ENCODE measurements around the gene OS9.
"Not testable (repeated sequence)": the region's sequence is repeated elsewhere in the genome, so short reads cannot be mapped to it uniquely, and the experiment has no call there.

DNA sequence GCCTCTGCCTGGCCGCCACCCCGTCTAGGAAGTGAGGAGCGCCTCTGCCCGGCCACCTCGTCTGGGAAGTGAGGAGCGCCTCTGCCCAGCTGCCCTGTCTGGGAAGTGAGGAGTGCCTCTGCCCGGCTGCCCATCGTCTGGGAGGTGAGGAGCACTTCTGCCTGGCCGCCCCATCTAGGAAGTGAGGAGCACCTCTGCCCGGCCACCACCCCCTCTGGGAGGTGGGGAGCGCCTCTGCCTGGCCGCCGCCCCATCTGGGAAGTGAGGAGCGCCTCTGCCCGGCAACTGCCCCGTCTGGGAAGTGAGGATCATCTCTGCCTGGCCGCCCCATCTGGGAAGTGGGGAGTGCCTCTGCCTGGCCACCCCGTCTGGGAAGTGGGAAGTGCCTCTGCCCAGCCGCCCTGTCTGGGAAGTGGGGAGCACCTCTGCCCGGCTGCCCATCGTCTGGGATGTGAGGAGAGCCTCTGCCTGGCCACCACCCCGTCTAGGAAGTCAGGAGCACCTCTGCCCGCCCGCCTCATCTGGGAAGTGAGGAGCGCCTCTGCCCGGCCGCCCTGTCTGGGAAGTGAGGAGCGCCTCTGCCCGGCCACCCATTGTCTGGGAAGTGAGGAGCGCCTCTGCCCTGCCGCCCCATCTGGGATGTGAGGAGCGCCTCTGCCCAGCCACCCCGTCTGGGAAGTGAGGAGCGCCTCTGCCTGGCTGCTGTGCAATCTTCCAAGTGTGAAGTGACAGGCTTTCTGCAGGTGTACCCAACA, 28.7 kb upstream of the OS9 start:
- TF ChIP-seq, protein P1, sequence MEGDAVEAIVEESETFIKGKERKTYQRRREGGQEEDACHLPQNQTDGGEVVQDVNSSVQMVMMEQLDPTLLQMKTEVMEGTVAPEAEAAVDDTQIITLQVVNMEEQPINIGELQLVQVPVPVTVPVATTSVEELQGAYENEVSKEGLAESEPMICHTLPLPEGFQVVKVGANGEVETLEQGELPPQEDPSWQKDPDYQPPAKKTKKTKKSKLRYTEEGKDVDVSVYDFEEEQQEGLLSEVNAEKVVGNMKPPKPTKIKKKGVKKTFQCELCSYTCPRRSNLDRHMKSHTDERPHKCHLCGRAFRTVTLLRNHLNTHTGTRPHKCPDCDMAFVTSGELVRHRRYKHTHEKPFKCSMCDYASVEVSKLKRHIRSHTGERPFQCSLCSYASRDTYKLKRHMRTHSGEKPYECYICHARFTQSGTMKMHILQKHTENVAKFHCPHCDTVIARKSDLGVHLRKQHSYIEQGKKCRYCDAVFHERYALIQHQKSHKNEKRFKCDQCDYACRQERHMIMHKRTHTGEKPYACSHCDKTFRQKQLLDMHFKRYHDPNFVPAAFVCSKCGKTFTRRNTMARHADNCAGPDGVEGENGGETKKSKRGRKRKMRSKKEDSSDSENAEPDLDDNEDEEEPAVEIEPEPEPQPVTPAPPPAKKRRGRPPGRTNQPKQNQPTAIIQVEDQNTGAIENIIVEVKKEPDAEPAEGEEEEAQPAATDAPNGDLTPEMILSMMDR (conservative IDR thresholded peaks at IDR 0.05; ENCODE audit: low read depth, low read length): not testable (repeated sequence)
- TF ChIP-seq EZH2 (IDR thresholded peaks at IDR 0.05; ENCODE audit: low read length, unreplicated experiment); EZH2phosphoT487 (IDR thresholded peaks at IDR 0.05; ENCODE audit: borderline replicate concordance, low read length): not testable (repeated sequence)

Measured in PC-3 (cell line).